NOMO-1 treated with DMSO at 0.1 percent for 48 hours (cell line): Measurements from ENCODE around the gene TMEM151A.

Experiments
- DNase-seq: peaks from one replicate; lab custom pipeline; 2025; ENCODE audit not compliant: unreplicated experiment; lab: John Stamatoyannopoulos, UW

The TMEM151A gene

GRCh38 chr11:66282468-66283455 is 8.9 kb upstream of the TMEM151A start:
- DNase-seq = peak; percentile 96

DNA sequence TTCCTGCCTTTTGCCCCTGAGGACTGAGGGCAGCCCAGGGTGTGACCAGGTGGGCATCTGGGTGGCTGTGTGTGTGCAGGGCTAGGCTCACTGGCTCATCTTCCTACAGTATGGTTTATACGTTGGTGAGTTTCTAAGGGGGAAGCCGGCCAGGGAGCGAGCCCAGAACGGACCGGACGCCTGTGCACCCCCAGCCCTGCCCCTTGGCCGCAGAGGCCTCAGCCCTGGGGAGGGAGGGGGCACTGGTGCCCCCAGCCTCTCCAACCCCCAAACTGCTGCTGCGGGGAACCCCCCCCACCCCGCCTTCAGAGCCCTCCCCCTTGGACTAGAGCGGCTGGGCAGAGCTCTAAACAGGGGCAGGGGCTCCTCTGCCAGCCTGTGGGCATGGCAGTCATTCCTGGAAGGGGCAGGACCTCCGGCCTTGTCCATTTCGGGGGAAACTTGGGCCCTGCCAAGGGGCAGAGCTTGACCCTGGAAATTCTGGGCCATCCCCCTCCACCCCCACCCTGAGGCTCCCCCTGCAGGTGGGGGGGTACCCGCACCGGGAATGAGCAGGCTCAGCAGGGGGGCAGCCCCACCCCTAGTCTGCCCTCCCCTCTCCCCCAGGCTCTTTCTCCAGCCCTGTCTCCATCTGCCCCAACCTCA is 8.1 kb upstream of the TMEM151A start:
- no peak for DNase-seq

- DNase-seq = no peak
Measured at GRCh38 chr11:66284526-66285078, 7.1 kb upstream of the TMEM151A start.

GRCh38 chr11:66285250-66285947 is 6.3 kb upstream of the TMEM151A start:
- no peak for DNase-seq

DNA sequence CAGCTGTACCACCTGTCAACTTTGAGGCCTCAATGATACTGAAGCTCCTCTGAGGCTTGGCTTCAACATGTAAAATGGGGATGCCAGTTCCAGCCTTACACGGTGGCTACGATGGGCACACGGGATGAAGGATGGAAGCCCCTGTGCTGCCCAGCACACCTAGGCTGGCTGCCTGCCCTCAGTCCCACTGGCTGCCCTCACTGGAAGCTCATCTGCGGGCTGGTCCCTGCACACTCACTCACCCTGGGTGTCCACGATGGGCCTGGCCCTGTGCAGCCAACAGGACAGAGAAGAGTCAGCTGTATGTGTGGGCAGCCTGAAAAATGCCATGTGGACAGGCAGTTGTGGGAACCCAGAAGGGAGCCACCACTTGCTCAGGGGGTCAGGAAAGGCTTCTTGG is 5.0 kb upstream of the TMEM151A start:
- no peak for DNase-seq

DNA sequence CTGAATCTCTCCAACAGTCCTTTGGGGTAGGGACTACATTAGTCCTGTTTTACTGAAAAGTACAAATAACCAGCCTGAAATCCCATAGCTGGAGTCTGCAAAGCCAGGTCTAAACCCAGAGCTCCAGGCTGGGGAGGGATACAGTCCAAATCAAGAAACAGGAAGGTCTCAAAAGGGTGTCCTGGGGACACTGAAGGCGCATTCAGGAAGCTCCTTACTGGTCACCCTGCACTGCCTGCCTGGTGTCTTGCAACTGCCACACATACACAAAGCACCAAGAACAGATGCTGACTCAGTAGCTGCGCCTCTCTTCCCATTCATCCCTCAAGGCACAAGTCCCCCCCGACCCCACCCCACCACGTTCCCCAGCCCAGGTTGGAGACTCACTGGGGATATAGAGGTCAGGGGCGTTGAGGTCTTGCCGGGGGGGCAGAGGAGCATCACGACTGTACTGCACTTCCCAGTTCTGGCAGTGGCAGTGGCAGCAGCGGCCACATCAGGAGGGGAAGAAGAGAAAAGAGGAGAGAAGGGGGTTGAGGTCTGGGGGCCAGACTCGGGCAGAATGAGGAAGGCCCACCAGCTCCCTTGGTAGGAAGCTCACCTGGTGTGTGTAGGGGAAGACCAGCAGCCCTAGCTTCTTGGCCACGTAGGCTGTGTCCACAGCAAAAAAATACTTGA is 4.3 kb upstream of the TMEM151A start:
- no peak for DNase-seq

- DNase-seq = no peak
Measured at GRCh38 chr11:66287889-66288670, 3.6 kb upstream of the TMEM151A start.

- peak; percentile 99 for DNase-seq
Measured at GRCh38 chr11:66288671-66289547, 2.8 kb upstream of the TMEM151A start, which contains the start of gene YIF1A. Gene YIF1A, minus strand, starts transcription at chr11:66289143. Its CDS starts 158 bp downstream, at chr11:66288985.

DNA sequence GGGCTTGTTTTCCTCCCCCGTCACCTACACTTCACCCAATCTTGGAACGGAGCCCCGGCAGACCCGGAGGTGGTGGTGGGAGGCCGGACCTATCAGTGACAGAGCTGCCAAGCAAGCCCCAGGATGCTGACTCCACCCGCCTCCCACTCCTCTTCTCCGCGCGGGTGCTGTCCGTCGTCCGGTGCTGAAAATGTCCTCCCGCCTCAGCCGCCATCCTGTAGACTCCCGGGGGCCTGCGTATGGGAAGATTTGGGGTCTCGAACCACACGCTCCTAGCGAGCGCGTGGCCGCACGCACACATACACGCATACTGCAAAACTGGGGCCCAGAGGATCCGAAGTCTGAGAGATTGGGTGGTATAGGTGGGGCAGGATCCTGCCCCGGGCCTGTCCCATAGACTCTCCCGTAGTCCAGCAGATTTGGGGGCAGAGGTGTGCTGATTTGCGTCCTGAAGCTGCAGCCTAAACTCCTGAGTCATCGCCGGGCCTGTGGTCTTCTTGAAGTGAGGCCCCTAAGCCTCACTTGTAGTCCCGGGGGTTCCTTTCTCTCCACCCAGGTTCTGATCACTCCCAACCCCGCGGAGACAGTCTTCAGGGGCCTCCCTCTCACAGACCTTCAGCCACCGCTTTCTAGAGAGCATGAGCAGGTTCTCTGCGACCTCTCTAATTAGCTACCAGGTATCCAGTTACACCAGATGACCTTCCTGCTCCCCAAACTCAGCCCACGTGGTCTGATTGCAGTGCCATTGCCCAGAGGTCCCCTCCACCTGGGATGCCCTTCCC is 2.0 kb upstream of the TMEM151A start:
- peak; percentile 69 for DNase-seq

GRCh38 chr11:66290330-66290621 is 1.4 kb upstream of the TMEM151A start:
- no peak for DNase-seq

DNA sequence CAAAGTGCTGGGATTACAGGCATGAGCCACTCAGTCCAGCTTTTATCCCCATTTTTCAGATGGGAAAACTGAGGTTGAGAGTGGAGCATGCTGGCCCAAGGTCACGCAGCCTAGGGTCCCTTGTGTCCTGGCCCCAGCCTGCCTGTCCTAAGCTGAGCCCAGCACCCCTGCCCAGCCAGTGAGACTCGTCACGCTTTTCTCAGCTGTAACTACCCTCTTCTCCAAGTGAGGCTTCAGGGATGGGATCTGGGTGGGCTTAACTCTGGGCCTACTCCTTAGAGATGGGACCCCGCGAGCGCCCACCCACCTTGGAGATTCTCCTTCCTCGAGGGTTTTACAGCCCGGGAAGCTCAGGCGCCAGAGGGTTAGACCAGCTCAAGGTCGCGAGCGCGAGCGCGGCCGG is 390 bp upstream of the TMEM151A start:
- no peak for DNase-seq

DNA sequence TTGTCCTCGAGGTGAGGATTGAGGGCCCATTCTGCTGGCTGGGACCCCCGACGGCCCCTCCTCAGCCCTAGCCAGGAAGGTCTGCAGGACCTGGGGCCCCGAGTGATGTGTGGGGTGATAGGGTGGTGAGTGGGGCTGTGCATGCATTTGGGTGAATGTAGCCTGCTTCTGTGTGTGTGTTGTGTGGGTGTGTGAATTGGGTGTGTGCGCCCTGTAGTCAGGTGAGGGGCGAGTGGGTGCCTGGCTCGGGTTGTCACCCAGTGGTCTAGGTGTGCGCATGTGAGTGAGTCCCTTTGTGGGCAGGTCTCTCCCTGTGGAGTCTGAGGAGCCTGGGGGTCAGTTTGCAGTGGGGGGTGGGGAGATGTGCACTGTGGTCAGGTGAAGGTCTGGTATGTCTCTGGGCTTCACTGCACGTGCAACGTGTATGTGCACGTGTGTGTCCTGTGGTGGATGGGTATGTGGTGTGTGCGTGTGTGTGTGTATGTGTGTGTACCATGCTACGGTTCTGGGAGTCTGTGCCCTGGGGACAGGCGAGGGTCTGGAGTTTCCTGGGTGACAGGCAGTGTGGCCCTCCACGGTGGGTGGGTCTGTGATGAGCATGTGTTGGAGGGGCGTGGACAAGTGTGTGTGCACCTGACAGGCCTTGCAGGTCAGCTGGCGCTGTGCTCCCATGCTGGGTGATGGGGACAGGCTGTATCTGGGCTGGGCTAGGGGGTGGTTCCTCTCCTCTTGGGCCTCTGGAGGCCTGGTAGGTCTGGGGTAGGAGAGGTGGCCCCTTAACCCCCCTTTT is 1.0 kb downstream of the TMEM151A start:
- DNase-seq = no peak

DNA sequence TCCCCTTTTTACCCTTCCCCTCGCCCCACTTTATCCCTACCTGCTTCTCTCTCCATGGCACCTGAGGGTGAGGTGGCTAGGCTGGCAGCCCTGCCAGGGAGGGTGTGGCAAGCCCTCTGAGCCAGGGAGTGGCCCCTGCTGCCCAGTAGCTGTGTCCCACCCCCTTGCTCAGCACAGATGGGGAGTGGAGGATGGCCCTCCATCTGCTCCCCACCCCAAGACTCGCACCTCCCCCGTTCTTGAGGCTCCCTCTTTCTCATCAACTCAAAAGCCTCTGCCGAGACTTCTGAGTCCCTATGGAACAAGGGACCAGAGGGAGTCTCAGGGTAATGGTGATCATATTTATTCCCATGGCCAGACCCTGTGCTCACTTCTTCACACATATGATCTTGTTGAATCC is 1.7 kb downstream of the TMEM151A start:
- no peak for DNase-seq

DNA sequence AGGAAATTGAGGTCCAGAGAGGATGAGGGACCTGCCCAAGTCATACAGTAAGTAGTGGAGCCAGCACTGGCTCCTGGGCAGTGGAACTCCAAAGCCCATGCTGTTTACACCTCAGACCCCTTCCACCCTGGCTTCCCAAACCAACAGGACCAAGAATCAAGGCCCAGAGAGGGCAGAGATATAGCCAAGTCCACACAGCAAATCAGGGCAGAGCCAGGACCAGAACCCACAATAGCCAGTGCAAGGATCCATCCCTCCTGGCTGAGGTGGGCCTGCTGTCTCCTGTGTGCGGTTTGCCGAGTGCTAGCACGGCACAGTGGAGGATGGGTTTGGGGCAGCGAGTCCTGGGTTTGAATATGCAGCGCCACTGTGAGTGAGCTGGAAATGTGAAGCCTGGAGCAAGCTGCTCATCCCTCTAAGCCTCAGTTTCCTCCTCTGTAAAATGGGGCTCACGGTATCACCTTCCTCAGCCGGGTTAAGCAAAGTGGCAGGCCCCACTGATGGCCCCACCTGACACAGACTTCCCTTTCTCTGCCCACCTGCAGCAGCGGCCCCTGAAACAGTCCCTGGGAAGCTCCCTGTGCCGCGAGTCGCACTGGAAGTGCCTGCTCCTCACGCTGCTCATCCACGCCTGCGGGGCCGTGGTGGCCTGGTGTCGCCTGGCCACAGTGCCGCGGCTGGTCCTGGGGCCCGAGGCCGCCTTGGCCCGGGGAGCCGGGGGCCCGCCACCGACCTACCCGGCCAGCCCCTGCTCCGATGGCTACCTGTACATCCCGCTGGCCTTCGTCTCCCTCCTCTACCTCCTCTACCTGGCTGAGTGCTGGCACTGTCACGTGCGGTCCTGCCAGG is 2.3 kb downstream of the TMEM151A start:
- DNase-seq = no peak

GRCh38 chr11:66294626-66295620 is 3.2 kb downstream of the TMEM151A start:
- no peak for DNase-seq
